ENCODE results near the gene ATP1A1. TPM values are rescaled to one million over a fixed set of nuclear protein-coding genes. Genes with fewer than 3 reads are reported as not detected.

Gene ATP1A1
- total RNA-seq, 1 donor, result 122 TPM

DNA sequence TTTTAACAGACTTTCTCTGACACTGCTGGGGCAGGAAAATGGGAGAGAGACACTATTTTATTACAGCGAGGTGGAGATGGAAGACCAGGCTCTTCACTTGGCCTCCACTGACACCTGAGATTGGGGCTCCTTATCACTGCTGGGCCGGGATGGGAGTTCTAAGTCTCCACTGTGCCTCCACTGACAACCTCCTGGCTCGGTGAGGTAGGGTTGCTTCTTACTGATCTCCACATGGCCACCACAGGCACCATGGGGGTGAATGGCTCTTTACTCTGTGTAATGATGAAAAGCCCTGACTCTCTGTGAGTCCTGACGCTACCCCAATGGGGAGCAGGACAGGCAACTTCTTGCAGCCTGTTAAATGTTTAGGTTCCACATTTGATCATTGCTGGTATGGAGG is 67.7 kb downstream of the ATP1A1 start:
- Histone ChIP-seq H3K4me1 (ENCODE audit: insufficient read depth, low read length) (peaks cover 7% of the 10 kb centered on the region), H3K79me2 (ENCODE audit: insufficient read depth, low read length) (no peaks in the 10 kb centered on the region), H3K36me3 (ENCODE audit: insufficient read depth, low read length) (no peaks in the 10 kb centered on the region), H3K4me3 (ENCODE audit: insufficient read depth, low read length) (no peak overlapping the region), H2AFZ (ENCODE audit: low read length) (no peak overlapping the region), H3K27ac (ENCODE audit: low read depth, low read length) (no peak overlapping the region), H4K20me1 (ENCODE audit: insufficient read depth, low read length) (no peaks in the 10 kb centered on the region), H3K27me3 (ENCODE audit: insufficient read depth, low read length) (peaks cover 28% of the 10 kb centered on the region), H3K4me2 (ENCODE audit: insufficient read depth, low read length) (no peak overlapping the region), H3K9me3 (ENCODE audit: low read depth, low read length) (no peaks in the 10 kb centered on the region)
- TF ChIP-seq, protein P1, sequence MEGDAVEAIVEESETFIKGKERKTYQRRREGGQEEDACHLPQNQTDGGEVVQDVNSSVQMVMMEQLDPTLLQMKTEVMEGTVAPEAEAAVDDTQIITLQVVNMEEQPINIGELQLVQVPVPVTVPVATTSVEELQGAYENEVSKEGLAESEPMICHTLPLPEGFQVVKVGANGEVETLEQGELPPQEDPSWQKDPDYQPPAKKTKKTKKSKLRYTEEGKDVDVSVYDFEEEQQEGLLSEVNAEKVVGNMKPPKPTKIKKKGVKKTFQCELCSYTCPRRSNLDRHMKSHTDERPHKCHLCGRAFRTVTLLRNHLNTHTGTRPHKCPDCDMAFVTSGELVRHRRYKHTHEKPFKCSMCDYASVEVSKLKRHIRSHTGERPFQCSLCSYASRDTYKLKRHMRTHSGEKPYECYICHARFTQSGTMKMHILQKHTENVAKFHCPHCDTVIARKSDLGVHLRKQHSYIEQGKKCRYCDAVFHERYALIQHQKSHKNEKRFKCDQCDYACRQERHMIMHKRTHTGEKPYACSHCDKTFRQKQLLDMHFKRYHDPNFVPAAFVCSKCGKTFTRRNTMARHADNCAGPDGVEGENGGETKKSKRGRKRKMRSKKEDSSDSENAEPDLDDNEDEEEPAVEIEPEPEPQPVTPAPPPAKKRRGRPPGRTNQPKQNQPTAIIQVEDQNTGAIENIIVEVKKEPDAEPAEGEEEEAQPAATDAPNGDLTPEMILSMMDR (IDR thresholded peaks at IDR 0.05; ENCODE audit: extremely low read depth, low read depth, low read length), result no peak
- DNase-seq (ENCODE audit: insufficient read length, low spot score, missing footprints), result no peak

DNA sequence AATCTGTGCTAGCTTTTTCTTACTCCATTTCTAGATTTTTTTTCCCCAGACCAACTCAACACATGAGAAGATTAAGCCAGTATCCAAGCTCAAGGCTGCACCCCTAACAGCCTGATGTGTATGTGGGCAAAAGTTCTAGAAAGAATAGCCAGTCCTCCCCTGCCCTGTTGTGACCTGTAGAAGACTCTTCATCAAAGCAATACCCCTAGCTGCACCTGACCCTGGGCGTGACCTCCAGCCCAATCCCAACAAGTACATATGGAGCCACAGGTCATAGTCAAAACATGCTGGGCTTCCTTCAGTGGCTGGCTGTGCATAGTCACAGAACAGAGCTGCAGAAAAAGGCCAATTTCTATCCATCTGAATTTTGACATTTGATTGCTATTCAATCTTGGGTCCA is 72.5 kb downstream of the ATP1A1 start:
- Histone ChIP-seq H3K36me3 (ENCODE audit: insufficient read depth, low read length) (no peaks in the 10 kb centered on the region), H4K20me1 (ENCODE audit: insufficient read depth, low read length) (no peaks in the 10 kb centered on the region), H3K4me3 (ENCODE audit: insufficient read depth, low read length) (no peak overlapping the region), H3K4me1 (ENCODE audit: insufficient read depth, low read length) (peaks cover 11% of the 10 kb centered on the region), H3K27ac (ENCODE audit: low read depth, low read length) (no peak overlapping the region), H3K27me3 (ENCODE audit: insufficient read depth, low read length) (peaks cover 27% of the 10 kb centered on the region), H2AFZ (ENCODE audit: low read length) (no peak overlapping the region), H3K79me2 (ENCODE audit: insufficient read depth, low read length) (no peaks in the 10 kb centered on the region), H3K4me2 (ENCODE audit: insufficient read depth, low read length) (no peak overlapping the region), H3K9me3 (ENCODE audit: low read depth, low read length) (no peaks in the 10 kb centered on the region)
- TF ChIP-seq, protein P1 (IDR thresholded peaks at IDR 0.05; ENCODE audit: extremely low read depth, low read depth, low read length), result no peak
- DNase-seq (ENCODE audit: insufficient read length, low spot score, missing footprints), result no peak

DNA sequence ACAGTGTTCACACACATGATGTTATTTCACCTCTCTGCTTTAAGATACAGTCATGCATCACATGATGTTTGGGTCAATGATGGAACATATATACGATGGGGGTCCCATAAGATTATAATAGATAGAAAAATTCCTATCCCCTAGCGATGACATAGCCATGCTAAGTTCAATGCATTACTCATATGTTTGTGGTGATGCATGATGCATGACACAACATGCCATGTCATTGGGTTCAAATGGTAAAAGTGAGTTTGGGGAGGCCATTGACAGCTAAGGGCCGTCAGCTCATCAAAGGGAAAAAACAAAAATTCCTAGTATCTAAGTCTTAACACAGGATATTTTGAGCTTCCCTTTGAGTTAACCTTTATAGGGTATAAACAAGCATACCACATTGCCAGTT is 73.6 kb downstream of the ATP1A1 start:
- Histone ChIP-seq H4K20me1 (ENCODE audit: insufficient read depth, low read length) (no peaks in the 10 kb centered on the region), H3K4me2 (ENCODE audit: insufficient read depth, low read length) (no peak overlapping the region), H3K36me3 (ENCODE audit: insufficient read depth, low read length) (no peaks in the 10 kb centered on the region), H3K79me2 (ENCODE audit: insufficient read depth, low read length) (no peaks in the 10 kb centered on the region), H3K4me3 (ENCODE audit: insufficient read depth, low read length) (no peak overlapping the region), H3K27me3 (ENCODE audit: insufficient read depth, low read length) (peaks cover 22% of the 10 kb centered on the region), H2AFZ (ENCODE audit: low read length) (no peak overlapping the region), H3K27ac (ENCODE audit: low read depth, low read length) (no peak overlapping the region), H3K4me1 (ENCODE audit: insufficient read depth, low read length) (peaks cover 11% of the 10 kb centered on the region), H3K9me3 (ENCODE audit: low read depth, low read length) (no peaks in the 10 kb centered on the region)
- no peak for DNase-seq (ENCODE audit: insufficient read length, low spot score, missing footprints)
- TF ChIP-seq, protein P1 (IDR thresholded peaks at IDR 0.05; ENCODE audit: extremely low read depth, low read depth, low read length), result no peak

DNA sequence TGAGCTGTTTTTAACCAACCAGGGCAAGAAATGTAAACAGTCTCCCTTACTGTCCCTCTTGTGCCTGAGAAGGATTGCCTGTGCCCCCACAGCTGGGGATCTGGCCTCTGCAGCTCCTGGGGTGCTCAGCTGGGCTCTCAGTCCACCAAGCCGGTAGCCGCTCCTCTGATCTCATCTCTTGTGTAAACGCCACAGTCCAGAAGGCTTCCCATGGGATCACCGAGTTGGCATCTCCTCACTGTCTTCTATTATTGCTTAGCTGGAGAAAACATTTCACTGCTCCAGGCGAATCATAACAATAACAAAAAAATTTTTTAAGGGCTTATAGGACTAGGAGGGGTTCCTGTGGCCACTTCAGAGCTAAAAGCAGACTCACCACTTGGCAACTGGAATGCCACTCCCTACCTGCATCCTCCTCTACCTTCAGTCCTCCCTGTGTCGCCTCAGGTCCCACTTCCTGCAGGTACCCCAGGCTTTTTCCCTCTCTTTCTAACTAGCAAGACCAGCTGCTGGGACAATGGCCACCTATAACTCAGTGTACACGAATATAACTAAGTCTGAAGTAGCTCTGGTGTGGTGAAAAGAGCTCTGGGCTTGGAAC is 75.8 kb downstream of the ATP1A1 start:
- H3K4me1 ChIP-seq (ENCODE audit: insufficient read depth, low read length), result peaks cover 11% of the 10 kb centered on the region
- no peak overlapping the region for H3K27ac ChIP-seq (ENCODE audit: low read depth, low read length)
- TF ChIP-seq, protein P1 (IDR thresholded peaks at IDR 0.05; ENCODE audit: extremely low read depth, low read depth, low read length), result no peak
- no peak overlapping the region for H2AFZ ChIP-seq (ENCODE audit: low read length)
- no peak overlapping the region for H3K4me2 ChIP-seq (ENCODE audit: insufficient read depth, low read length)
- no peaks in the 10 kb centered on the region for H4K20me1 ChIP-seq (ENCODE audit: insufficient read depth, low read length)
- H3K27me3 ChIP-seq (ENCODE audit: insufficient read depth, low read length), result peaks cover 16% of the 10 kb centered on the region
- DNase-seq (ENCODE audit: insufficient read length, low spot score, missing footprints), result peak; percentile 80
- no peaks in the 10 kb centered on the region for H3K9me3 ChIP-seq (ENCODE audit: low read depth, low read length)
- no peaks in the 10 kb centered on the region for H3K79me2 ChIP-seq (ENCODE audit: insufficient read depth, low read length)
- H3K36me3 ChIP-seq (ENCODE audit: insufficient read depth, low read length), result no peaks in the 10 kb centered on the region
- H3K4me3 ChIP-seq (ENCODE audit: insufficient read depth, low read length), result no peak overlapping the region

Measured in osteoblast (primary cell).